Activated CD4-positive, alpha-beta memory T cell treated with anti-CD3 and anti-CD28 coated beads, Interleukin-2, amount 10 ng/mL, durations not matched to agents 7 days and 5 days (primary cell): ENCODE data around the gene AMPD2. TPM values are rescaled to one million over a fixed set of nuclear protein-coding genes. Genes with fewer than 3 reads are reported as not detected.
A peak's percentile ranks its signal among the peaks of the same experiment; 100 is the strongest.

Experiments used
- CTCF ChIA-PET: fragments of 350-600 bp; sonication (Branson Sonifier 250); formaldehyde crosslinking; loops from one replicate; lab custom pipeline; 2021; ENCODE audit warnings: antibody characterized with exemption, inconsistent platforms; lab: Charles Lee
- POLR2A ChIA-PET: fragments of 350-600 bp; sonication (Branson Sonifier 250); formaldehyde crosslinking; loops from one replicate; lab custom pipeline; 2021; ENCODE audit warnings: antibody characterized with exemption; lab: Charles Lee
- DNase-seq: peaks from one replicate; pipeline ENCODE4 v3.0.0-alpha.2; 2020
- H3K27ac Mint-ChIP-seq: one replicate; pipeline ENCODE4 v1.8.0; 2021; ENCODE audit warnings: mild to moderate bottlenecking, mixed read lengths
- H3K27me3 Mint-ChIP-seq: one replicate; pipeline ENCODE4 v1.8.0; 2021; ENCODE audit warnings: mixed read lengths
- H3K36me3 Mint-ChIP-seq: one replicate; pipeline ENCODE4 v1.8.0; 2021; ENCODE audit warnings: low read depth, mixed read lengths
- H3K4me1 Mint-ChIP-seq: one replicate; pipeline ENCODE4 v1.8.0; 2021; ENCODE audit warnings: mixed read lengths
- H3K4me3 Mint-ChIP-seq: one replicate; pipeline ENCODE4 v1.8.0; 2021; ENCODE audit warnings: mild to moderate bottlenecking, mixed read lengths
- H3K9me3 Mint-ChIP-seq: one replicate; pipeline ENCODE4 v1.8.0; 2021; ENCODE audit warnings: mixed read lengths
- total RNA-seq, 2 experiments: library from RNA; stranded (reverse); gene quantifications; one replicate each; pipeline ENCODE4 v1.2.3, GENCODE V29; 2021

The AMPD2 gene
- total RNA-seq, 2 experiments from 2014 or later, result 110 to 122 TPM

DNA sequence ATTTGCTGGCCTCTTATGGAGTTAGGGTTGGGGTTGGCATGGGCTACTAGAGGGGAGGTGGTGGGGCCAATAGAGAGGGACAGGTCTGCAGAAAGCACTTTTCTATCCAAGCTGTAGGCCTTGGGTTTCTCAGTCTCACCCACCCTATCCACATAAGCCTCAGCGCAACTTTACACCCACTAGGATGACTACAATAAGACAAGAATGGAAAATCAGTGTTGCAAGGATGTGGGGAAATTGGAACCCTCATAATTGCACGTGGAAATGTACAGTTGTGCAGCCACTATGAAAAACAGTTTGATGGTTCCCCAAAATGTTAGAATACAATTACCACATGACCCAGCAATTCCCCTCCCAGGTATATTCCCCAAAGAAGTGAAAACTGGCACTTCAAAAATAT, 22.2 kb downstream of the AMPD2 start:
- DNase-seq, result no peak
- H3K4me3 Mint-ChIP-seq, result no peak overlapping the region
- peaks cover 3% of the 10 kb centered on the region for H3K27me3 Mint-ChIP-seq
- POLR2A ChIA-PET, result interaction anchor here (2.5 kb wide), 1 partner anchor 96 kb away, joined by 22 read pairs; no protein-coding TSS in a partner anchor
- CTCF ChIA-PET, result interaction anchor here (1.5 to 7.3 kb wide), 11 partner anchors 9 to 342 kb away, joined by 3 to 149 read pairs (median 24); partner anchors contain the start of genes AHCYL1, GPR61 and GSTM4
- no peaks in the 10 kb centered on the region for H3K9me3 Mint-ChIP-seq
- H3K4me1 Mint-ChIP-seq, result peaks cover 18% of the 10 kb centered on the region
- H3K27ac Mint-ChIP-seq, result no peak overlapping the region
- no peaks in the 10 kb centered on the region for H3K36me3 Mint-ChIP-seq

DNA sequence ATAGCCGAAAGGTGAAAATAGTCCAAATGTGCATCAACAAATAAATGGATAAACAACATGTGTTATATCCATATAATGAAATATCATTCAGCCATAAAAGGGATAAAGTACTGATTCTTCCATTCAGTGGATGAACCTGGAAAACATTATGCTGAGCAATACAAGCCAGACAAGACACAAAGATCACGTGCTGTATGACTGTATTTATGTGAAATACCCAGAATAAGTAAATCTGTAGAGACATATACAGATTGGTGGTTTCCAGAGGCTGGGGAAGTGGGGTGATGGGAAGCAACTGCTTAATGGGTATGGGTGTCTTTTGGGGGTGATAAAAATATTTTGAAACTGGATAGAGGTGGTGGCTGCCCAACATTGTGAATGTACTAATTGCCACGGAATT, 23.0 kb downstream of the AMPD2 start:
- Mint-ChIP-seq H3K27me3 (peaks cover 5% of the 10 kb centered on the region), H3K4me1 (peaks cover 18% of the 10 kb centered on the region), H3K36me3 (no peaks in the 10 kb centered on the region), H3K9me3 (no peaks in the 10 kb centered on the region), H3K27ac (no peak overlapping the region), H3K4me3 (no peak overlapping the region)
- ChIA-PET CTCF (interaction anchor here (0.9 to 2.7 kb wide), 9 partner anchors 9 to 342 kb away, joined by 3 to 31 read pairs (median 5); partner anchors contain the start of gene AHCYL1), POLR2A (no interaction called here)
- no peak for DNase-seq

- CTCF ChIA-PET, result interaction anchor here (0.7 to 2.7 kb wide), 13 partner anchors 8 to 993 kb away, joined by 3 to 31 read pairs (median 3); partner anchors contain the start of gene AHCYL1
- POLR2A ChIA-PET, result no interaction called here
- peak; percentile 88 for DNase-seq
- H3K9me3 Mint-ChIP-seq, result no peaks in the 10 kb centered on the region
- H3K27me3 Mint-ChIP-seq, result peaks cover 7% of the 10 kb centered on the region
- no peak overlapping the region for H3K27ac Mint-ChIP-seq
- H3K4me1 Mint-ChIP-seq, result peaks cover 18% of the 10 kb centered on the region
- no peak overlapping the region for H3K4me3 Mint-ChIP-seq
- no peaks in the 10 kb centered on the region for H3K36me3 Mint-ChIP-seq
These were observed 24.0 kb downstream of the AMPD2 start for GRCh38 chr1:109643385-109644230.

GRCh38 chr1:109644670-109645069, 25.0 kb downstream of the AMPD2 start:
- Mint-ChIP-seq H3K4me3 (no peak overlapping the region), H3K9me3 (no peaks in the 10 kb centered on the region), H3K27ac (no peak overlapping the region), H3K27me3 (peaks cover 12% of the 10 kb centered on the region), H3K36me3 (no peaks in the 10 kb centered on the region), H3K4me1 (peaks cover 25% of the 10 kb centered on the region)
- ChIA-PET CTCF (interaction anchor here (0.7 to 2.7 kb wide), 8 partner anchors 16 to 994 kb away, joined by 3 to 31 read pairs (median 4); partner anchors contain the start of gene AHCYL1), POLR2A (interaction anchor here (1.7 kb wide), 1 partner anchor 96 kb away, joined by 6 read pairs; the partner anchor contains the start of gene GNAI3)
- no peak for DNase-seq

DNA sequence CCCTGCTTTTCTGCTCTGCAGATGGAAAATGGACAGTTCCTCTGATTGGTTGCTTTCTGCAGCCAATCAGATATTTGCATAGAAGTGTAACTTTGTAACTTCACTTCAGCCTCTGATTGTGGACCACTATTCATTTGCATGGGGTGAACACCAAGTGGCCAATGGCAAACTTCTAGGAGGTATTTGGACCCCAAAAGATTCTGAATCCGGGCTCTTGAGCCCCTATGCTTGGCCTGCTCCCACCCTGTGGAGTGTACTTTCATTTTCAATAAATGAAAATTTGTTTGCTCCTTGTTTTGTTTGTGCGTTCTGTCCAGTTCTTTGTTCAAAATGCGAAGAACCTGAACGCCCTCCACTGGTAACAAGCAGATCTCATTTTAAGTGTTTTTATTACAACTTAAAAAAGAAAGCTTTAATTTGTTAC, 29.9 kb downstream of the AMPD2 start:
- H3K4me1 Mint-ChIP-seq, result peaks cover 9% of the 10 kb centered on the region
- H3K27ac Mint-ChIP-seq, result no peak overlapping the region
- POLR2A ChIA-PET, result interaction anchor here (1.5 to 1.7 kb wide), 2 partner anchors 101 to 103 kb away, joined by 3 to 4 read pairs; partner anchors contain the start of gene GNAI3
- no peak for DNase-seq
- CTCF ChIA-PET, result interaction anchor here (1.1 to 5.9 kb wide), 6 partner anchors 9 to 397 kb away, joined by 3 to 61 read pairs (median 12); partner anchors contain the start of gene AHCYL1
- H3K9me3 Mint-ChIP-seq, result no peaks in the 10 kb centered on the region
- no peak overlapping the region for H3K4me3 Mint-ChIP-seq
- H3K36me3 Mint-ChIP-seq, result no peaks in the 10 kb centered on the region
- H3K27me3 Mint-ChIP-seq, result peaks cover 46% of the 10 kb centered on the region

DNA sequence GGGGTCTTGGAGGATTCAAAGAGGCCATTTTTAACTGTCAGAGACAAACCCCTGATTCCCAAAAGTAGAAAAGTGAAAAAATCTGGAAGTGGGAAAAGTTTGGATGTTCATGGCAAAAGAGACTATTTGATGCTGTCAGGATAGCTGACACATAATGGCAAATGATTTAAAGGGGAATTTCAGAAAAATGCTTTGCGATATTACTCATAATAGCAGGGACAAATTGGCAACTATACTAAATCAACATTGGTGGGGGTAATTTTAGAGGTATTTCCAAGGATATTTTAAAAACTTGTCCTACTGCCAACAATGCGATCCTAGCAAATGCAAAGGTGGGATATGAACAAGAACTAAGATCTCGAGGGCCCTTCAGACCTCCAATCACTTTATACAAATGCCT, 31.0 kb downstream of the AMPD2 start:
- ChIA-PET CTCF (interaction anchor here (0.9 to 5.9 kb wide), 8 partner anchors 8 to 395 kb away, joined by 3 to 61 read pairs (median 10); partner anchors contain the start of gene AHCYL1), POLR2A (interaction anchor here (1.2 to 1.7 kb wide), 3 partner anchors 33 to 104 kb away, joined by 3 to 4 read pairs (median 3); partner anchors contain the start of gene GNAI3)
- Mint-ChIP-seq H3K4me3 (no peak overlapping the region), H3K4me1 (peaks cover 18% of the 10 kb centered on the region), H3K27ac (no peak overlapping the region), H3K9me3 (no peaks in the 10 kb centered on the region), H3K27me3 (peaks cover 53% of the 10 kb centered on the region), H3K36me3 (no peaks in the 10 kb centered on the region)
- no peak for DNase-seq

DNA sequence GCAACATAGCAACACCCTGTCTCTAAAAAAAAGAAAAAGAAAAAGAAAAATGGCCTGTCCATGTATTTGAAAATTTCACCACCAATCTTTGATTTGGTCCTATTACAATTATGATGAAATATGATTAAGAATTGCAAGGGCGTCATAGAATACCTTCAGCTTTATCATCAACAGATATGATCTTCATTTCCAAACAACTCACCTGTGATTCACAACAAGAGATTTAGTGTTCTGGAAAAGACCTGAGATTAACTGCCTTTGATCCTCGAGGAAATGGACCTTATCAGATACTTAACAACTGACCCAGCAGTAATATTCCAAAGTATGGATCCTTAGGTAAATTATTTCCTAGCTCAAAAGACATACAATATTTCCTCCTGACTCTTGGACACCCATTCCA, 32.8 kb downstream of the AMPD2 start:
- Mint-ChIP-seq H3K27me3 (peaks cover 51% of the 10 kb centered on the region), H3K36me3 (no peaks in the 10 kb centered on the region), H3K9me3 (no peaks in the 10 kb centered on the region), H3K27ac (no peak overlapping the region), H3K4me3 (no peak overlapping the region), H3K4me1 (peaks cover 28% of the 10 kb centered on the region)
- no peak for DNase-seq
- POLR2A ChIA-PET, result interaction anchor here (1.5 to 1.7 kb wide), 2 partner anchors 104 to 122 kb away, joined by 3 to 5 read pairs; partner anchors contain the start of gene GNAI3
- CTCF ChIA-PET, result interaction anchor here (0.7 to 5.9 kb wide), 5 partner anchors 9 to 332 kb away, joined by 3 to 61 read pairs (median 4); partner anchors contain the start of gene AHCYL1

- Mint-ChIP-seq H3K4me1 (peaks cover 28% of the 10 kb centered on the region), H3K36me3 (no peaks in the 10 kb centered on the region), H3K9me3 (no peaks in the 10 kb centered on the region), H3K27ac (no peak overlapping the region), H3K4me3 (no peak overlapping the region), H3K27me3 (peaks cover 49% of the 10 kb centered on the region)
- POLR2A ChIA-PET, result no interaction called here
- CTCF ChIA-PET, result interaction anchor here (1.3 to 5.9 kb wide), 2 partner anchors 13 to 124 kb away, joined by 4 to 61 read pairs; no protein-coding TSS in a partner anchor
- no peak for DNase-seq
These were observed 33.7 kb downstream of the AMPD2 start for GRCh38 chr1:109653306-109653705.

GRCh38 chr1:109654519-109654918, 34.9 kb downstream of the AMPD2 start:
- no peaks in the 10 kb centered on the region for H3K36me3 Mint-ChIP-seq
- ChIA-PET POLR2A (interaction anchor here (0.7 kb wide), 1 partner anchor 106 kb away, joined by 4 read pairs; the partner anchor contains the start of gene GNAI3), CTCF (interaction anchor here (1.9 kb wide), 1 partner anchor 14 kb away, joined by 24 read pairs; no protein-coding TSS in a partner anchor)
- H3K4me1 Mint-ChIP-seq, result peaks cover 22% of the 10 kb centered on the region
- H3K27me3 Mint-ChIP-seq, result peaks cover 44% of the 10 kb centered on the region
- no peak overlapping the region for H3K27ac Mint-ChIP-seq
- H3K9me3 Mint-ChIP-seq, result no peaks in the 10 kb centered on the region
- DNase-seq, result no peak
- H3K4me3 Mint-ChIP-seq, result no peak overlapping the region

DNA sequence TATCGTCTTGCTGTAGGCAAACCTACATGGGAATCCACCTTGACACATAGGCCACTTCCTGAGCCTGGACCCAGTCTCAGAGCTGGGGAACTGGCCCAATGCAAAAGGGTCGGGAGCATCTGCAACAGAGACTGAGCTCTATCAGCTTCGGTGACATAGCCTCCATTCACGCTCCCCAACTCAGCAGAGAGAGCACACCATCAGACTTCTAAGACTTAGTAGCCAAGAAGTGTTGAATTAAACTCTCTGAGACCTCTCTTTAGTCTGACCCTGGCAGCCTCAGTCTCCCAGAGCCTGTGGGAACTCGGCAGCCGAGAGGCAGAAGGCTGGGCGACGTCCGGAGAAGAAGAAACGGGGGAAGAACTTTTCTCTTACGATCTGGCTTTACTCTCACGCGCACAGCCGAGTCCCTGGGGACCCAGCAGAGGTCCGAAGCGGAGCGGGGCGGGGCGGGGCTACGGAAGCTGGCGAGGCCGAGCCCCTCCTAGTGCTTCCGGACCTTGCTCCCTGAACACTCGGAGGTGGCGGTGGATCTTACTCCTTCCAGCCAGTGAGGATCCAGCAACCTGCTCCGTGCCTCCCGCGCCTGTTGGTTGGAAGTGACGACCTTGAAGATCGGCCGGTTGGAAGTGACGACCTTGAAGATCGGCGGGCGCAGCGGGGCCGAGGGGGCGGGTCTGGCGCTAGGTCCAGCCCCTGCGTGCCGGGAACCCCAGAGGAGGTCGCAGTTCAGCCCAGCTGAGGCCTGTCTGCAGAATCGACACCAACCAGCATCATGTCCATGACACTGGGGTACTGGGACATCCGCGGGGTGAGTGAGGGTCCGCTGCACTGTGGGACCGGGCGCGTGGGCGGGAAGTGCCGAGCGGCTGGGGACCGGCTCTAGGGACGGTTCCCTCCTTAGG, 36.2 kb downstream of the AMPD2 start, which contains the start of gene GSTM4:
Gene GSTM4, plus strand, starts transcription at position 485 of the 905 bp plus-strand sequence. Its CDS starts 291 bp downstream, at position 776.
- Mint-ChIP-seq H3K9me3 (no peaks in the 10 kb centered on the region), H3K36me3 (no peaks in the 10 kb centered on the region), H3K27ac (peak within 1 kb of the TSS; percentile 60), H3K4me3 (peak within 1 kb of the TSS; percentile 77), H3K4me1 (peaks cover 21% of the 10 kb centered on the region), H3K27me3 (peaks cover 35% of the 10 kb centered on the region)
- ChIA-PET CTCF (interaction anchor here (0.8 to 1.9 kb wide), 6 partner anchors 10 to 328 kb away, joined by 3 to 24 read pairs (median 4); partner anchors contain the start of gene AHCYL1), POLR2A (interaction anchor here (0.6 to 2.4 kb wide), 4 partner anchors 13 to 379 kb away, joined by 4 to 5 read pairs (median 4); partner anchors contain the start of gene AHCYL1)
- peak; percentile 71 for DNase-seq

GRCh38 chr1:109657395-109657794, 37.8 kb downstream of the AMPD2 start:
- peaks cover 21% of the 10 kb centered on the region for H3K4me1 Mint-ChIP-seq
- no peak for DNase-seq
- no peak overlapping the region for H3K27ac Mint-ChIP-seq
- peak overlapping the region; percentile 5 for H3K4me3 Mint-ChIP-seq
- ChIA-PET POLR2A (interaction anchor here (2.4 kb wide), 1 partner anchor 327 kb away, joined by 5 read pairs; the partner anchor contains the start of gene AHCYL1), CTCF (interaction anchor here (0.6 to 1.5 kb wide), 2 partner anchors 12 to 16 kb away, joined by 4 to 5 read pairs; no protein-coding TSS in a partner anchor)
- H3K27me3 Mint-ChIP-seq, result peaks cover 21% of the 10 kb centered on the region
- H3K9me3 Mint-ChIP-seq, result no peaks in the 10 kb centered on the region
- H3K36me3 Mint-ChIP-seq, result no peaks in the 10 kb centered on the region
